Psoas muscle (tissue), 8 donors: ENCODE data around the gene MAP1B. TPM values are rescaled to one million over a fixed set of nuclear protein-coding genes. Genes with fewer than 3 reads are reported as not detected.

Source experiments
- ATAC-seq, 4 donors: fragments of 200-7000 bp; cut with Tn5 transposase; one replicate each; pipeline ENCODE4 v1.9.1; 2020; ENCODE audit warnings: moderate library complexity in 3 of 4, mild to moderate bottlenecking in 2 of 4
- DNase-seq, 2 donors: peaks; one replicate each; pipeline ENCODE4 v3.0.0-alpha.2; 2020
- H3K27ac ChIP-seq: fragments of 200-600 bp; one replicate; pipeline ENCODE4 v1.8.0; 2022
- H3K27me3 ChIP-seq, 3 donors: fragments of 200-600 bp in 1 of 3; one replicate each; pipeline versions ENCODE4 v1.6.1 to v1.8.0; 2013 to 2022; ENCODE audit warnings: low read length in 2 of 3, mild to moderate bottlenecking in 2 of 3, moderate library complexity in 1 of 3; ENCODE audit not compliant: insufficient read depth in 3 of 3
- H3K36me3 ChIP-seq, 2 donors: fragments of 200-600 bp in 1 of 2; one replicate each; pipeline versions ENCODE4 v1.6.1 to v1.8.0; 2013 to 2022; ENCODE audit warnings: low read depth in 1 of 2, mild to moderate bottlenecking in 1 of 2, moderate library complexity in 1 of 2; ENCODE audit not compliant: insufficient read depth in 1 of 2
- H3K4me1 ChIP-seq: fragments of 200-600 bp; one replicate; pipeline ENCODE4 v1.8.0; 2022
- H3K4me3 ChIP-seq: fragments of 200-600 bp; one replicate; pipeline ENCODE4 v1.8.0; 2022; ENCODE audit warnings: mild to moderate bottlenecking
- H3K9me3 ChIP-seq: fragments of 200-600 bp; one replicate; pipeline ENCODE4 v1.8.0; 2022
- WGBS, 3 donors: extraction: QIAGEN DNeasy Blood & Tissue Kit; methylation state at CpG; one replicate each; pipeline versions ENCODE4 v1.1.6 to v1.1.7; 2013; 5-methylcytosine and 5-hydroxymethylcytosine counted together
- intact Hi-C, 2 donors: fragments of 100-400 bp; cut with DNase I; formaldehyde crosslinking; loops; one replicate each; pipeline versions ENCODE4 v1.11.0 to v1.14.2; 2022
- polyA plus RNA-seq, 3 donors: library from polyadenylated mRNA; stranded (reverse); fragments of 200-250 nt; gene quantifications; one replicate each; pipeline ENCODE4 v1.2.3, GENCODE V29; 2013
- total RNA-seq, 4 donors: library from RNA; stranded (reverse); fragmentation: NEBNext Ultra II Directional in 2 of 4; extraction: Animal tissue kit (Norgen Biotek cat#: 25700) in 2 of 4; gene quantifications; one replicate each; pipeline versions ENCODE4 v1.2.1 to v1.2.4, GENCODE V29; 2021 to 2023
- TF ChIP-seq, protein P1 (sequence below): fragments of 200-600 bp; IDR thresholded peaks from one replicate; pipeline ENCODE4 v1.8.0; 2022; ENCODE audit warnings: antibody characterized with exemption
- donor health status: healthy with polysubstance abuse.
- donor health status: DM: no; HTN: no; CAD: no; lungs with moderate emphysema.
- donor health status: Bipolar disorder and iron deficiency.
- donor health status: healthy.
- donor health status: DM: yes; HTN: yes; CAD: no.
- donor health status: DM: no; HTN: no; CAD: no.
- donor health status: DM: no; HTN: no; CAD: no.
- donor health status: DM: yes; HTN: yes; CAD: no.

Gene MAP1B
- total and polyA plus RNA-seq, 7 donors: 1.1 to 20.2 (median 8.5) TPM

DNA sequence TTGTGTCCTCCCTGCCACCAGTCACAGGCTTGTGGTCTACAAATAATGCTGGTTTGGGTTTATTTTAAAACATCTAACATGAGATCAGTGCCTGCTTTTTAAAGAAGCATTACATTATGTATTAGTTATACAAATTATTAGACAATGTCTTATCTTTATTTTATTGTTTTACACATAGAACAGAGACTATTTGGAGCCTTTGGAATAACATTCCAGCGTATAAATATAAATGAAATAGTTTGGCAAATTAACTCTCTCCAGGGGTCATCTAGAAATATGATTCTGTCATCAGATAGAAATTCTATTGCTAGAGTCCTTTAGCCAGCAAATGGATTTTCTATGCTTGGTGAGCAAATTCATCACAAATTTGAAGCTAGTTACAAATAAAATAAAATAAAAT, 22.4 kb downstream of the MAP1B start:
- no peak for DNase-seq
- TF ChIP-seq, protein P1, sequence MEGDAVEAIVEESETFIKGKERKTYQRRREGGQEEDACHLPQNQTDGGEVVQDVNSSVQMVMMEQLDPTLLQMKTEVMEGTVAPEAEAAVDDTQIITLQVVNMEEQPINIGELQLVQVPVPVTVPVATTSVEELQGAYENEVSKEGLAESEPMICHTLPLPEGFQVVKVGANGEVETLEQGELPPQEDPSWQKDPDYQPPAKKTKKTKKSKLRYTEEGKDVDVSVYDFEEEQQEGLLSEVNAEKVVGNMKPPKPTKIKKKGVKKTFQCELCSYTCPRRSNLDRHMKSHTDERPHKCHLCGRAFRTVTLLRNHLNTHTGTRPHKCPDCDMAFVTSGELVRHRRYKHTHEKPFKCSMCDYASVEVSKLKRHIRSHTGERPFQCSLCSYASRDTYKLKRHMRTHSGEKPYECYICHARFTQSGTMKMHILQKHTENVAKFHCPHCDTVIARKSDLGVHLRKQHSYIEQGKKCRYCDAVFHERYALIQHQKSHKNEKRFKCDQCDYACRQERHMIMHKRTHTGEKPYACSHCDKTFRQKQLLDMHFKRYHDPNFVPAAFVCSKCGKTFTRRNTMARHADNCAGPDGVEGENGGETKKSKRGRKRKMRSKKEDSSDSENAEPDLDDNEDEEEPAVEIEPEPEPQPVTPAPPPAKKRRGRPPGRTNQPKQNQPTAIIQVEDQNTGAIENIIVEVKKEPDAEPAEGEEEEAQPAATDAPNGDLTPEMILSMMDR: no peak
- Histone ChIP-seq H3K27ac (no peak overlapping the region), H3K4me1 (no peaks in the 10 kb centered on the region), H3K9me3 (no peaks in the 10 kb centered on the region), H3K36me3 (no peaks in the 10 kb centered on the region), H3K4me3 (no peak overlapping the region), H3K27me3 (peaks cover 0 to 4% (median 0%) of the 10 kb centered on the region in 3 donors)
- intact Hi-C loops: loop anchor here in 1 of 2 donors (10.0 kb wide), 1 partner anchor 345 kb away; no protein-coding TSS in a partner anchor
- no peak for ATAC-seq
- 22 to 48% (median 27%) methylated on average over 1 of the region's 1 CpG for WGBS, 3 donors

- Histone ChIP-seq H3K36me3 (no peaks in the 10 kb centered on the region), H3K4me3 (no peak overlapping the region), H3K4me1 (no peaks in the 10 kb centered on the region), H3K27me3 (peaks cover 0 to 4% (median 0%) of the 10 kb centered on the region in 3 donors), H3K27ac (no peak overlapping the region), H3K9me3 (no peaks in the 10 kb centered on the region)
- WGBS, 3 donors: 66 to 76% (median 68%) methylated on average over 2 of the region's 2 CpGs
- intact Hi-C loops: no loop called here
- DNase-seq (no peak), ATAC-seq (no peak)
- TF ChIP-seq, protein P1: no peak
Measured at GRCh38 chr5:72130351-72130761, 23.1 kb downstream of the MAP1B start.

GRCh38 chr5:72133212-72133990, 26.1 kb downstream of the MAP1B start:
- TF ChIP-seq, protein P1: no peak
- no peaks in the 10 kb centered on the region for H3K36me3 ChIP-seq
- no peaks in the 10 kb centered on the region for H3K4me1 ChIP-seq

DNA sequence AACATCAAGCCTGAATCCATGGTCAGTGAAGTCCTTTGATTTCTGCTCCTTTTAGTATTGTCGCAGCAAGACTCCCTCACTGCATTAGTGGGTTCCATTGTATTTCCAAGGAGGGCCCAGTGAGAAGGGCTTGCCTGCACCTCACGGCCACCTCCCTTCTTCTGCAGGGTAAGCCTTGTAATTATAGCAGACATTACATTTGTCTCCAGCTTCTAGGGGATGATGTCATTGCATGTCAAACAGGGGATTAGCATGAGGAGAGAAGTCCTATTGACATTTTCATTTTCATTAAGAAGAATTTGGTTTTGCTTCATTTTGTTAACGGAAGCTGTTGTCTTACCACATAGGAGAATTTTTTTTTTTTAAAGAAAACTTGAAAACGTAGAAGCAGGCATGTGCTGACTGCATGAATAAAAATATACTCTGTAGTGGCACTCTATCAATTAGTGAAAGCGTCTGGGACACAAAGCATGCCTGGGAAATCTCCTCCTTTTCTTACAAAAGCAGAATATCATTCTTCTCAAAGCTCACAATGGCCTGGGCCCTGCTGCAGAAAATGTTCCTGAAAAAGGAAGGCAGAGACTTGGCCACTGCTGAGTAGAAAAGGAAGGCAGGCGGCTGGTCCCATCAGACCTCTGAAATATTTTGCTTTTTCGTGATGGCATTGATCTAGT, 27.1 kb downstream of the MAP1B start:
- H3K27me3 ChIP-seq: no peaks in the 10 kb centered on the region
- TF ChIP-seq, protein P1: no peak
- no peak overlapping the region for H3K27ac ChIP-seq
- no peaks in the 10 kb centered on the region for H3K36me3 ChIP-seq
- WGBS, 3 donors: 51 to 67% (median 52%) methylated on average over 7 of the region's 7 CpGs
- no peak for DNase-seq
- intact Hi-C loops: no loop called here
- H3K4me3 ChIP-seq: no peak overlapping the region
- H3K4me1 ChIP-seq: no peaks in the 10 kb centered on the region
- no peak for ATAC-seq
- no peaks in the 10 kb centered on the region for H3K9me3 ChIP-seq

More at GRCh38 chr5:72133212-72133990, 26.1 kb downstream of the MAP1B start:
- intact Hi-C loops: no loop called here
- 97 to 98% (median 97%) methylated on average over 4 of the region's 4 CpGs for WGBS, 3 donors
- DNase-seq (no peak), ATAC-seq (no peak)
- no peak overlapping the region for H3K4me3 ChIP-seq
- H3K27me3 ChIP-seq: no peaks in the 10 kb centered on the region
- H3K27ac ChIP-seq: no peak overlapping the region
- no peaks in the 10 kb centered on the region for H3K9me3 ChIP-seq
